WTC11 (cell line): ENCODE measurements around the gene NUDT14. TPM values are rescaled to one million over a fixed set of nuclear protein-coding genes. Genes with fewer than 3 reads are reported as not detected.

Source experiments
- ATAC-seq: fragments of 200-7000 bp; cut with Tn5 transposase; 2 replicates; pipeline ENCODE4 v1.10.0; 2021; ENCODE audit warnings: mild to moderate bottlenecking, moderate library complexity
- CTCF ChIA-PET: fragments of 300-600 bp; sonication (Branson Sonifier 250); formaldehyde crosslinking; loops from one replicate; lab custom pipeline; 2021; ENCODE audit warnings: antibody characterized with exemption; lab: Charles Lee
- POLR2A ChIA-PET: fragments of 350-600 bp; sonication (Branson Sonifier 250); formaldehyde crosslinking; loops from one replicate; lab custom pipeline; 2021; ENCODE audit warnings: antibody characterized with exemption; lab: Charles Lee
- DNase-seq: peaks from one replicate; pipeline ENCODE4 v3.0.0; 2021; ENCODE audit warnings: low spot score
- H3K27ac Mint-ChIP-seq: 2 replicates; pipeline ENCODE4 v1.8.0; 2021; ENCODE audit warnings: mixed read lengths
- H3K27me3 Mint-ChIP-seq: 2 replicates; pipeline ENCODE4 v1.8.0; 2021; ENCODE audit warnings: low read depth, mild to moderate bottlenecking, moderate library complexity, mixed read lengths
- H3K36me3 Mint-ChIP-seq: 2 replicates; pipeline ENCODE4 v1.8.0; 2021; ENCODE audit warnings: mixed read lengths
- H3K4me1 Mint-ChIP-seq: 2 replicates; pipeline ENCODE4 v1.8.0; 2022; ENCODE audit warnings: mixed read lengths
- H3K4me3 Mint-ChIP-seq: 2 replicates; pipeline ENCODE4 v1.8.0; 2021; ENCODE audit warnings: mild to moderate bottlenecking, moderate library complexity, mixed read lengths
- H3K9me3 Mint-ChIP-seq: 2 replicates; pipeline ENCODE4 v1.8.0; 2021; ENCODE audit warnings: mixed read lengths
- CREB1 ChIP-seq: sonication (generic); formaldehyde crosslinking; IDR thresholded peaks from 2 replicates; pipeline ENCODE4 v1.8.0; 2023; ENCODE audit warnings: mild to moderate bottlenecking, missing genetic modification reagents
- CREM ChIP-seq: sonication (generic); formaldehyde crosslinking; IDR thresholded peaks from 2 replicates; pipeline ENCODE4 v1.8.1; 2022; ENCODE audit warnings: mild to moderate bottlenecking, missing genetic modification reagents, moderate library complexity
- FOXK1 ChIP-seq: sonication (generic); formaldehyde crosslinking; IDR thresholded peaks from 2 replicates; pipeline ENCODE4 v1.8.0; 2022; ENCODE audit warnings: mild to moderate bottlenecking, moderate library complexity, missing genetic modification reagents
- GTF2I ChIP-seq: fragments of 250-450 bp; sonication (Bioruptor Pico); conservative IDR thresholded peaks from 2 replicates; pipeline ENCODE4 v1.4.0; 2021; ENCODE audit warnings: mild to moderate bottlenecking
- HMGA2 ChIP-seq: fragments of 250-450 bp; sonication (Bioruptor Pico); IDR thresholded peaks from 2 replicates; pipeline ENCODE4 v1.4.0; 2021; ENCODE audit warnings: mild to moderate bottlenecking, moderate library complexity
- KAT7 ChIP-seq: sonication (generic); formaldehyde crosslinking; IDR thresholded peaks from 2 replicates; pipeline ENCODE4 v1.8.1; 2023; ENCODE audit warnings: missing genetic modification reagents, mild to moderate bottlenecking, borderline replicate concordance
- RORB ChIP-seq: fragments of 250-450 bp; sonication (Bioruptor Pico); IDR thresholded peaks from 2 replicates; pipeline ENCODE4 v1.9.0; 2021; ENCODE audit warnings: mild to moderate bottlenecking
- SMAD4 ChIP-seq: sonication (generic); formaldehyde crosslinking; IDR thresholded peaks from 2 replicates; pipeline ENCODE4 v1.8.0; 2022; ENCODE audit warnings: mild to moderate bottlenecking, missing genetic modification reagents
- ZBTB21 ChIP-seq: sonication (generic); formaldehyde crosslinking; IDR thresholded peaks from 2 replicates; pipeline ENCODE4 v1.8.1; 2023; ENCODE audit warnings: mild to moderate bottlenecking, missing genetic modification reagents, borderline replicate concordance
- ZNF121 ChIP-seq: sonication (generic); formaldehyde crosslinking; IDR thresholded peaks from 2 replicates; pipeline ENCODE4 v1.8.0; 2023; ENCODE audit warnings: missing genetic modification reagents
- total RNA-seq: library from RNA; stranded (reverse); gene quantifications from 3 replicates; pipeline ENCODE4 v1.2.3, GENCODE V29; 2021
- TF ChIP-seq, protein P1 (sequence below): sonication (generic); formaldehyde crosslinking; IDR thresholded peaks from 2 replicates; pipeline ENCODE4 v1.8.0; 2022; ENCODE audit warnings: mild to moderate bottlenecking, missing genetic modification reagents
- TF ChIP-seq, protein P2 (sequence below): sonication (generic); formaldehyde crosslinking; IDR thresholded peaks from 2 replicates; pipeline ENCODE4 v1.8.1; 2022; ENCODE audit warnings: low read depth, missing genetic modification reagents, borderline replicate concordance
- TF ChIP-seq, protein P3 (sequence below): sonication (generic); formaldehyde crosslinking; IDR thresholded peaks from 2 replicates; pipeline ENCODE4 v1.8.0; 2023; ENCODE audit warnings: mild to moderate bottlenecking, missing genetic modification reagents
- TF ChIP-seq, protein P4 (sequence below): fragments of 250-450 bp; sonication (Bioruptor Pico); IDR thresholded peaks from 2 replicates; pipeline ENCODE4 v1.9.0; 2021; ENCODE audit warnings: mild to moderate bottlenecking
- TF ChIP-seq, protein P5 (sequence below): sonication (generic); formaldehyde crosslinking; IDR thresholded peaks from 2 replicates; pipeline ENCODE4 v1.8.1; 2022; ENCODE audit warnings: low read depth, mild to moderate bottlenecking, moderate library complexity, missing genetic modification reagents, borderline replicate concordance
- TF ChIP-seq, protein P6 (sequence below): sonication (generic); formaldehyde crosslinking; conservative IDR thresholded peaks from 2 replicates; pipeline ENCODE4 v1.8.1; 2022; ENCODE audit warnings: mild to moderate bottlenecking, missing genetic modification reagents

The NUDT14 gene
- total RNA-seq, 1 experiment from 2014 or later: 35.4 TPM

DNA sequence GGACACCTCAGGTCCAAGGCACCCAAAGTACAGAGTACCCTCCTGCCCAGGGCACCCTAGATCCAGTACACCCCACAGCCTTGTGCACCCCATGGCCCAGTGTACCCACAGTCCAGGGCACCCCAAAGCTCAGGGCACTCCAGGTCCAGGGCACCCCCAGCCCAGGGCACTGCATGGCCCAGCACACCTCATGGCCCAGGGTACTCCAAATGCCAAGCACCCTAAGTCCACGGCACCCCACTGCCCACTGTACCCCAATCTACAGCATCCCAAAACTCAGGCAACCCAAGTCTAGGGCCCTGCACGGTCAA lies 18.5 kb downstream of the NUDT14 start:
- Mint-ChIP-seq H3K36me3 (no peaks in the 10 kb centered on the region), H3K27ac (no peak overlapping the region), H3K4me3 (no peak overlapping the region), H3K4me1 (no peaks in the 10 kb centered on the region; the same call in 1 of the 2 replicates), H3K9me3 (no peaks in the 10 kb centered on the region), H3K27me3 (peaks cover 9% of the 10 kb centered on the region)
- POLR2A ChIA-PET: no interaction called here
- ATAC-seq (no peak), DNase-seq (no peak)
- CTCF ChIA-PET: interaction anchor here (1.0 kb wide), 2 partner anchors 73 to 113 kb away, joined by 3 to 6 read pairs; no protein-coding TSS in a partner anchor
- TF ChIP-seq ZBTB21 (CRISPR knock-in tag): no peak
- TF ChIP-seq GTF2I (CRISPR knock-in tag): no peak
- TF ChIP-seq, protein P1, sequence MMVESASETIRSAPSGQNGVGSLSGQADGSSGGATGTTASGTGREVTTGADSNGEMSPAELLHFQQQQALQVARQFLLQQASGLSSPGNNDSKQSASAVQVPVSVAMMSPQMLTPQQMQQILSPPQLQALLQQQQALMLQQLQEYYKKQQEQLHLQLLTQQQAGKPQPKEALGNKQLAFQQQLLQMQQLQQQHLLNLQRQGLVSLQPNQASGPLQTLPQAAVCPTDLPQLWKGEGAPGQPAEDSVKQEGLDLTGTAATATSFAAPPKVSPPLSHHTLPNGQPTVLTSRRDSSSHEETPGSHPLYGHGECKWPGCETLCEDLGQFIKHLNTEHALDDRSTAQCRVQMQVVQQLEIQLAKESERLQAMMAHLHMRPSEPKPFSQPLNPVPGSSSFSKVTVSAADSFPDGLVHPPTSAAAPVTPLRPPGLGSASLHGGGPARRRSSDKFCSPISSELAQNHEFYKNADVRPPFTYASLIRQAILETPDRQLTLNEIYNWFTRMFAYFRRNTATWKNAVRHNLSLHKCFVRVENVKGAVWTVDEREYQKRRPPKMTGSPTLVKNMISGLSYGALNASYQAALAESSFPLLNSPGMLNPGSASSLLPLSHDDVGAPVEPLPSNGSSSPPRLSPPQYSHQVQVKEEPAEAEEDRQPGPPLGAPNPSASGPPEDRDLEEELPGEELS: no peak

DNA sequence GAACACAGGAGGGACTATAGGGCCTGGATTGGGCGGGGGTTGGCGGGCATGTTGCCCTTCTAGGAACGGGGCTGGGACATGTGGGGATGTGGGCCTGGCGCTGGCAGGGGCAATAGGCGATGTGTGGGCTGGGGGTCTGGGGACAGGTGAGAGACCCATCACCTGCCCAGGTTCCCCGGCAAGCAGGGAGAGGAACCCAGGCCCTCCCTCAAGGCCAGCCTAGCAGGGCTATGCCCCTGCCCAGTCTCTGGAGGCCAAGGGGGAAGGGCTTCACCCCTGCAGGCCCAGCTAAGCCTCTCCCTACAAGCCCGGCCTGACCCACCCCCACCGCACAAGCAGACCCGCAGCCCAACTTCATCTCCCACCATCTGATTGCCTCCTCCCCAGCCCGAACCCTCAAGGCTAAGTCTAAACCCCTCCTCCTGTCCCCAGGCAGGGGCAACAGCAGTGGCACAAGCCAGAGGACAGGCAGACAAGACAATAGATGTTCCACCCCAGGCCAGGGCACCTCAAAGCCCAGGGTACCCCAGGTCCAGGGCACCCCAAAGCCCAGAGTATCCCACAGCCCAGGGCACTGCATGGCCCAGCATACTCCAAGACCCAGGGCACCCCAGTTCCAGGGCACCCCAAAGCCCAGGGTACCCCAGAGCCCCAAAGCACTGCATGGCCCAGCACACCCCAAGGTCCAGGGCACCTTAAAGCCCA lies 19.0 kb downstream of the NUDT14 start:
- no peak overlapping the region for H3K4me3 Mint-ChIP-seq
- ATAC-seq: no peak
- TF ChIP-seq, protein P2, sequence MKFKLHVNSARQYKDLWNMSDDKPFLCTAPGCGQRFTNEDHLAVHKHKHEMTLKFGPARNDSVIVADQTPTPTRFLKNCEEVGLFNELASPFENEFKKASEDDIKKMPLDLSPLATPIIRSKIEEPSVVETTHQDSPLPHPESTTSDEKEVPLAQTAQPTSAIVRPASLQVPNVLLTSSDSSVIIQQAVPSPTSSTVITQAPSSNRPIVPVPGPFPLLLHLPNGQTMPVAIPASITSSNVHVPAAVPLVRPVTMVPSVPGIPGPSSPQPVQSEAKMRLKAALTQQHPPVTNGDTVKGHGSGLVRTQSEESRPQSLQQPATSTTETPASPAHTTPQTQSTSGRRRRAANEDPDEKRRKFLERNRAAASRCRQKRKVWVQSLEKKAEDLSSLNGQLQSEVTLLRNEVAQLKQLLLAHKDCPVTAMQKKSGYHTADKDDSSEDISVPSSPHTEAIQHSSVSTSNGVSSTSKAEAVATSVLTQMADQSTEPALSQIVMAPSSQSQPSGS: no peak
- TF ChIP-seq CREM (no peak), SMAD4 (CRISPR knock-in tag) (no peak), RORB (CRISPR knock-in tag) (no peak), CREB1 (CRISPR knock-in tag) (no peak), HMGA2 (no peak)
- TF ChIP-seq, protein P3, sequence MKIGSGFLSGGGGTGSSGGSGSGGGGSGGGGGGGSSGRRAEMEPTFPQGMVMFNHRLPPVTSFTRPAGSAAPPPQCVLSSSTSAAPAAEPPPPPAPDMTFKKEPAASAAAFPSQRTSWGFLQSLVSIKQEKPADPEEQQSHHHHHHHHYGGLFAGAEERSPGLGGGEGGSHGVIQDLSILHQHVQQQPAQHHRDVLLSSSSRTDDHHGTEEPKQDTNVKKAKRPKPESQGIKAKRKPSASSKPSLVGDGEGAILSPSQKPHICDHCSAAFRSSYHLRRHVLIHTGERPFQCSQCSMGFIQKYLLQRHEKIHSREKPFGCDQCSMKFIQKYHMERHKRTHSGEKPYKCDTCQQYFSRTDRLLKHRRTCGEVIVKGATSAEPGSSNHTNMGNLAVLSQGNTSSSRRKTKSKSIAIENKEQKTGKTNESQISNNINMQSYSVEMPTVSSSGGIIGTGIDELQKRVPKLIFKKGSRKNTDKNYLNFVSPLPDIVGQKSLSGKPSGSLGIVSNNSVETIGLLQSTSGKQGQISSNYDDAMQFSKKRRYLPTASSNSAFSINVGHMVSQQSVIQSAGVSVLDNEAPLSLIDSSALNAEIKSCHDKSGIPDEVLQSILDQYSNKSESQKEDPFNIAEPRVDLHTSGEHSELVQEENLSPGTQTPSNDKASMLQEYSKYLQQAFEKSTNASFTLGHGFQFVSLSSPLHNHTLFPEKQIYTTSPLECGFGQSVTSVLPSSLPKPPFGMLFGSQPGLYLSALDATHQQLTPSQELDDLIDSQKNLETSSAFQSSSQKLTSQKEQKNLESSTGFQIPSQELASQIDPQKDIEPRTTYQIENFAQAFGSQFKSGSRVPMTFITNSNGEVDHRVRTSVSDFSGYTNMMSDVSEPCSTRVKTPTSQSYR: no peak
- TF ChIP-seq, protein P4, sequence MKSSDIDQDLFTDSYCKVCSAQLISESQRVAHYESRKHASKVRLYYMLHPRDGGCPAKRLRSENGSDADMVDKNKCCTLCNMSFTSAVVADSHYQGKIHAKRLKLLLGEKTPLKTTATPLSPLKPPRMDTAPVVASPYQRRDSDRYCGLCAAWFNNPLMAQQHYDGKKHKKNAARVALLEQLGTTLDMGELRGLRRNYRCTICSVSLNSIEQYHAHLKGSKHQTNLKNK (CRISPR knock-in tag): no peak
- TF ChIP-seq, protein P5, sequence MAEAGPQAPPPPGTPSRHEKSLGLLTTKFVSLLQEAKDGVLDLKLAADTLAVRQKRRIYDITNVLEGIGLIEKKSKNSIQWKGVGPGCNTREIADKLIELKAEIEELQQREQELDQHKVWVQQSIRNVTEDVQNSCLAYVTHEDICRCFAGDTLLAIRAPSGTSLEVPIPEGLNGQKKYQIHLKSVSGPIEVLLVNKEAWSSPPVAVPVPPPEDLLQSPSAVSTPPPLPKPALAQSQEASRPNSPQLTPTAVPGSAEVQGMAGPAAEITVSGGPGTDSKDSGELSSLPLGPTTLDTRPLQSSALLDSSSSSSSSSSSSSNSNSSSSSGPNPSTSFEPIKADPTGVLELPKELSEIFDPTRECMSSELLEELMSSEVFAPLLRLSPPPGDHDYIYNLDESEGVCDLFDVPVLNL (CRISPR knock-in tag): no peak
- TF ChIP-seq, protein P6, sequence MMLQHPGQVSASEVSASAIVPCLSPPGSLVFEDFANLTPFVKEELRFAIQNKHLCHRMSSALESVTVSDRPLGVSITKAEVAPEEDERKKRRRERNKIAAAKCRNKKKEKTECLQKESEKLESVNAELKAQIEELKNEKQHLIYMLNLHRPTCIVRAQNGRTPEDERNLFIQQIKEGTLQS: no peak
- ChIA-PET CTCF (interaction anchor here (1.2 to 1.9 kb wide), 2 partner anchors 68 to 72 kb away, joined by 4 to 6 read pairs; no protein-coding TSS in a partner anchor), POLR2A (no interaction called here)
- no peak for DNase-seq
- no peaks in the 10 kb centered on the region for H3K9me3 Mint-ChIP-seq
- H3K27me3 Mint-ChIP-seq: peaks cover 8% of the 10 kb centered on the region
- H3K27ac Mint-ChIP-seq: peak overlapping the region; percentile 42; the same call in 1 of the 2 replicates
- no peaks in the 10 kb centered on the region; the same call in 1 of the 2 replicates for H3K4me1 Mint-ChIP-seq
- H3K36me3 Mint-ChIP-seq: no peaks in the 10 kb centered on the region

DNA sequence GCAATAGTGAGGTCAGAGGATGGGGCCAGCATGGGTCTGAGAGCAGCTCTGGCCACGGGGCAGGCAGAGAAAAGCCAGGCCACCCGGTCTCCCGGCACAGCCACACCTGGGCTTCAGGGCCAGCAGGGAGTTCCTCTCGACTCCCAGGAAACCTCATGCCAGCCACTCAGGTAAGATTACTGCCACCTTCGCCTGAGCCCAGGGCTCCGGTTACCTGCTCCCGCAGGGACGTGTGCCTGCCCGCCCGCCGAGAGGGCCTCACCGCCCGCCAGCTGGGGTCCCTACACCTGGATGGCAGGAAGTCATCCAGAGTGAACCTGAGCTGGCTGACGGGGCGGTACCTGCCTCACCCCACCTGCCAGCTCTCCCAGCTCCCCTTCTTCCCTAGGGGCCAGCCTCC lies 19.8 kb downstream of the NUDT14 start:
- H3K36me3 Mint-ChIP-seq: no peaks in the 10 kb centered on the region
- ChIA-PET CTCF (interaction anchor here (1.1 to 1.9 kb wide), 3 partner anchors 67 to 116 kb away, joined by 3 to 6 read pairs (median 4); no protein-coding TSS in a partner anchor), POLR2A (interaction anchor here (0.7 kb wide), 1 partner anchor 237 kb away, joined by 3 read pairs; the partner anchor contains the start of gene TEX22)
- no peaks in the 10 kb centered on the region for H3K9me3 Mint-ChIP-seq
- DNase-seq: no peak
- H3K27me3 Mint-ChIP-seq: no peaks in the 10 kb centered on the region; the same call in 1 of the 2 replicates
- no peak overlapping the region for H3K27ac Mint-ChIP-seq
- H3K4me3 Mint-ChIP-seq: no peak overlapping the region
- TF ChIP-seq KAT7 (CRISPR knock-in tag): no peak
- no peak for TF ChIP-seq FOXK1 (CRISPR knock-in tag)
- TF ChIP-seq ZBTB21 (CRISPR knock-in tag): no peak
- TF ChIP-seq, protein P2: no peak
- TF ChIP-seq ZNF121: no peak
- TF ChIP-seq, all 79 proteins: peak for 0
- no peaks in the 10 kb centered on the region; the same call in 1 of the 2 replicates for H3K4me1 Mint-ChIP-seq
- ATAC-seq: no peak
